ENCODE results near the gene IGIP.

Gene IGIP

GRCh38 chr5:140116716-140117115 lies 9.0 kb upstream of the IGIP start:
- no peak overlapping the region for H3K27ac ChIP-seq (ENCODE audit: poor library complexity, severe bottlenecking)
- peak; percentile 38 for TF ChIP-seq CTCF (IDR thresholded peaks at IDR 0.05; ENCODE audit: poor library complexity, severe bottlenecking)
- no peaks in the 10 kb centered on the region for H3K9me3 ChIP-seq (ENCODE audit: severe bottlenecking)
- DNase-seq (ENCODE audit: low spot score) (no peak), ATAC-seq (ENCODE audit: low read depth) (no peak)
- no peaks in the 10 kb centered on the region for H3K27me3 ChIP-seq (ENCODE audit: insufficient read depth, poor library complexity, severe bottlenecking)
- H3K4me1 ChIP-seq (ENCODE audit: insufficient read depth, poor library complexity, severe bottlenecking): peaks cover 18% of the 10 kb centered on the region
- H3K36me3 ChIP-seq (ENCODE audit: low read depth): peaks cover 8% of the 10 kb centered on the region; the same call in 1 of the 2 replicates
- no peak overlapping the region for H3K4me3 ChIP-seq (ENCODE audit: severe bottlenecking)

GRCh38 chr5:140117523-140117922 lies 8.2 kb upstream of the IGIP start:
- Histone ChIP-seq H3K36me3 (ENCODE audit: low read depth) (peaks cover 8% of the 10 kb centered on the region; the same call in 1 of the 2 replicates), H3K9me3 (ENCODE audit: severe bottlenecking) (no peaks in the 10 kb centered on the region), H3K27ac (ENCODE audit: poor library complexity, severe bottlenecking) (no peak overlapping the region), H3K4me1 (ENCODE audit: insufficient read depth, poor library complexity, severe bottlenecking) (peaks cover 18% of the 10 kb centered on the region), H3K27me3 (ENCODE audit: insufficient read depth, poor library complexity, severe bottlenecking) (no peaks in the 10 kb centered on the region), H3K4me3 (ENCODE audit: severe bottlenecking) (no peak overlapping the region)
- DNase-seq (ENCODE audit: low spot score) (no peak), ATAC-seq (ENCODE audit: low read depth) (no peak)
- no peak for TF ChIP-seq CTCF (IDR thresholded peaks at IDR 0.05; ENCODE audit: poor library complexity, severe bottlenecking)

- Histone ChIP-seq H3K27ac (ENCODE audit: poor library complexity, severe bottlenecking) (no peak overlapping the region), H3K27me3 (ENCODE audit: insufficient read depth, poor library complexity, severe bottlenecking) (no peaks in the 10 kb centered on the region), H3K36me3 (ENCODE audit: low read depth) (peaks cover 8% of the 10 kb centered on the region; the same call in 1 of the 2 replicates), H3K9me3 (ENCODE audit: severe bottlenecking) (no peaks in the 10 kb centered on the region), H3K4me1 (ENCODE audit: insufficient read depth, poor library complexity, severe bottlenecking) (peaks cover 27% of the 10 kb centered on the region), H3K4me3 (ENCODE audit: severe bottlenecking) (no peak overlapping the region)
- TF ChIP-seq CTCF (IDR thresholded peaks at IDR 0.05; ENCODE audit: poor library complexity, severe bottlenecking): peak; percentile 39
- no peak for DNase-seq (ENCODE audit: low spot score)
- no peak for ATAC-seq (ENCODE audit: low read depth)
These were observed 7.3 kb upstream of the IGIP start for GRCh38 chr5:140118302-140118936.

- H3K36me3 ChIP-seq (ENCODE audit: low read depth): no peaks in the 10 kb centered on the region
- no peak overlapping the region for H3K4me3 ChIP-seq (ENCODE audit: severe bottlenecking)
- DNase-seq (ENCODE audit: low spot score) (no peak), ATAC-seq (ENCODE audit: low read depth) (no peak)
- no peak for TF ChIP-seq CTCF (IDR thresholded peaks at IDR 0.05; ENCODE audit: poor library complexity, severe bottlenecking)
- H3K27me3 ChIP-seq (ENCODE audit: insufficient read depth, poor library complexity, severe bottlenecking): no peaks in the 10 kb centered on the region
- H3K9me3 ChIP-seq (ENCODE audit: severe bottlenecking): no peaks in the 10 kb centered on the region
- peaks cover 29% of the 10 kb centered on the region for H3K4me1 ChIP-seq (ENCODE audit: insufficient read depth, poor library complexity, severe bottlenecking)
- H3K27ac ChIP-seq (ENCODE audit: poor library complexity, severe bottlenecking): no peak overlapping the region
These were observed 727 bp downstream of the IGIP start for GRCh38 chr5:140126315-140127012.

- Histone ChIP-seq H3K27ac (ENCODE audit: poor library complexity, severe bottlenecking) (no peak overlapping the region), H3K9me3 (ENCODE audit: severe bottlenecking) (no peaks in the 10 kb centered on the region), H3K4me3 (ENCODE audit: severe bottlenecking) (no peak overlapping the region), H3K36me3 (ENCODE audit: low read depth) (no peaks in the 10 kb centered on the region), H3K27me3 (ENCODE audit: insufficient read depth, poor library complexity, severe bottlenecking) (no peaks in the 10 kb centered on the region), H3K4me1 (ENCODE audit: insufficient read depth, poor library complexity, severe bottlenecking) (peaks cover 27% of the 10 kb centered on the region)
- DNase-seq (ENCODE audit: low spot score) (no peak), ATAC-seq (ENCODE audit: low read depth) (no peak)
- no peak for TF ChIP-seq CTCF (IDR thresholded peaks at IDR 0.05; ENCODE audit: poor library complexity, severe bottlenecking)
These were observed 2.6 kb downstream of the IGIP start for GRCh38 chr5:140128376-140128775.

Data from RWPE2 (cell line).